HEK293 (cell line): ENCODE data around the gene B3GNT3.

Experiments
- CTCF ChIA-PET: fragments of 350-600 bp; formaldehyde crosslinking; extraction: SDS; loops from one replicate; lab custom pipeline; 2021; ENCODE audit warnings: antibody characterized with exemption; lab: Yijun Ruan, JAX
- POLR2A ChIA-PET: fragments of 300-600 bp; formaldehyde crosslinking; extraction: SDS; loops from one replicate; lab custom pipeline; 2020; ENCODE audit warnings: antibody characterized with exemption, inconsistent platforms; lab: Yijun Ruan, JAX
- H3K27ac ChIP-seq: fragments of 200-500 bp; sonication (Bioruptor generic); 2 replicates; pipeline ENCODE4 v1.5.1; 2014; ENCODE audit warnings: low read depth, low read length, control low read depth, inconsistent platforms; ENCODE audit errors: extremely low read depth
- H3K36me3 ChIP-seq, 2 experiments: fragments of 200-500 bp in 1 of 2; sonication (Bioruptor generic) in 1 of 2; 1 replicate in 1 of 2; 2 replicates in 1 of 2; pipeline ENCODE4 v1.5.1; 2014 to 2017; ENCODE audit warnings: inconsistent platforms in 2 of 2, low read length in 2 of 2; ENCODE audit not compliant: control insufficient read depth in 2 of 2, insufficient read depth in 1 of 2
- H3K4me1 ChIP-seq: fragments of 200-500 bp; sonication (Bioruptor generic); 2 replicates; pipeline ENCODE4 v1.5.1; 2014; ENCODE audit warnings: mild to moderate bottlenecking, low read length, inconsistent platforms; ENCODE audit not compliant: control insufficient read depth, insufficient read depth
- H3K4me3 ChIP-seq: 2 replicates; pipeline ENCODE4 v1.5.1; 2011; ENCODE audit warnings: low read depth, mild to moderate bottlenecking, control low read depth, low read length, moderate library complexity
- H3K9me3 ChIP-seq: fragments of 200-500 bp; sonication (Bioruptor generic); 2 replicates; pipeline ENCODE4 v1.5.1; 2014; ENCODE audit warnings: low read depth, low read length, inconsistent platforms; ENCODE audit not compliant: control insufficient read depth, insufficient read depth
- EGR2 ChIP-seq: fragments of 450-650 bp; formaldehyde crosslinking; IDR thresholded peaks from 2 replicates; pipeline ENCODE4 v1.5.1; 2016; ENCODE audit warnings: low read depth, missing biosample characterization, missing genetic modification characterization
- IKZF3 ChIP-seq: fragments of 450-650 bp; IDR thresholded peaks from 2 replicates; pipeline ENCODE4 v1.5.0; 2018; ENCODE audit warnings: missing biosample characterization, mild to moderate bottlenecking, missing genetic modification characterization, moderate library complexity
- KLF10 ChIP-seq: fragments of 450-650 bp; IDR thresholded peaks from 2 replicates; pipeline ENCODE4 v1.5.1; 2018; ENCODE audit warnings: missing biosample characterization, mild to moderate bottlenecking, missing genetic modification characterization
- MYNN ChIP-seq: fragments of 450-650 bp; formaldehyde crosslinking; IDR thresholded peaks from 2 replicates; pipeline ENCODE4 v1.5.1; 2016; ENCODE audit warnings: missing biosample characterization, missing genetic modification characterization, borderline replicate concordance
- SP2 ChIP-seq: fragments of 450-650 bp; formaldehyde crosslinking; IDR thresholded peaks from 2 replicates; pipeline ENCODE4 v1.5.1; 2016; ENCODE audit warnings: missing biosample characterization, missing genetic modification characterization
- WT1 ChIP-seq: fragments of 450-650 bp; formaldehyde crosslinking; IDR thresholded peaks from 2 replicates; pipeline ENCODE4 v1.5.1; 2016; ENCODE audit warnings: missing biosample characterization, missing genetic modification characterization
- YY1 ChIP-seq: fragments of 450-650 bp; formaldehyde crosslinking; IDR thresholded peaks from 2 replicates; pipeline ENCODE4 v1.5.1; 2018; ENCODE audit warnings: missing biosample characterization, missing genetic modification characterization
- ZBTB7A ChIP-seq: fragments of 450-650 bp; formaldehyde crosslinking; IDR thresholded peaks from 2 replicates; pipeline ENCODE4 v1.5.1; 2016; ENCODE audit warnings: low read depth, missing biosample characterization, missing genetic modification characterization
- ZNF10 ChIP-seq: fragments of 450-650 bp; formaldehyde crosslinking; IDR thresholded peaks from 2 replicates; pipeline ENCODE4 v1.5.1; 2017; ENCODE audit warnings: missing biosample characterization, missing genetic modification characterization
- ZNF19 ChIP-seq: fragments of 450-650 bp; formaldehyde crosslinking; IDR thresholded peaks from 2 replicates; pipeline ENCODE4; 2016; ENCODE audit warnings: missing biosample characterization, missing genetic modification characterization, low read depth
- ZNF223 ChIP-seq: fragments of 450-650 bp; formaldehyde crosslinking; IDR thresholded peaks from 2 replicates; pipeline ENCODE4 v1.5.1; 2016; ENCODE audit warnings: missing biosample characterization, missing genetic modification characterization
- ZNF239 ChIP-seq: fragments of 450-650 bp; formaldehyde crosslinking; IDR thresholded peaks from 2 replicates; pipeline ENCODE4 v1.5.1; 2016; ENCODE audit warnings: missing biosample characterization, missing genetic modification characterization
- ZNF266 ChIP-seq: fragments of 450-650 bp; formaldehyde crosslinking; IDR thresholded peaks from 2 replicates; pipeline ENCODE4 v1.5.1; 2016; ENCODE audit warnings: missing biosample characterization, missing genetic modification characterization, low read depth
- ZNF311 ChIP-seq: fragments of 450-650 bp; formaldehyde crosslinking; IDR thresholded peaks from 2 replicates; pipeline ENCODE4 v1.5.1; 2017; ENCODE audit warnings: missing biosample characterization, missing genetic modification characterization, borderline replicate concordance
- ZNF324 ChIP-seq: fragments of 450-650 bp; formaldehyde crosslinking; IDR thresholded peaks from 2 replicates; pipeline ENCODE4 v1.5.1; 2016; ENCODE audit warnings: missing biosample characterization, missing genetic modification characterization
- ZNF366 ChIP-seq: fragments of 450-650 bp; formaldehyde crosslinking; conservative IDR thresholded peaks from 2 replicates; pipeline ENCODE4 v1.5.1; 2016; ENCODE audit warnings: missing biosample characterization, missing genetic modification characterization
- ZNF394 ChIP-seq: fragments of 450-650 bp; formaldehyde crosslinking; IDR thresholded peaks from 2 replicates; pipeline ENCODE4 v1.5.1; 2016; ENCODE audit warnings: missing biosample characterization, missing genetic modification characterization, mild to moderate bottlenecking, moderate library complexity, borderline replicate concordance
- ZNF473 ChIP-seq: fragments of 450-650 bp; formaldehyde crosslinking; IDR thresholded peaks from 2 replicates; pipeline ENCODE4 v1.5.1; 2017; ENCODE audit warnings: missing biosample characterization, missing genetic modification characterization
- ZNF626 ChIP-seq: fragments of 450-650 bp; sonication (Bioruptor Pico); formaldehyde crosslinking; IDR thresholded peaks from 2 replicates; pipeline ENCODE4 v1.5.1; 2018; ENCODE audit warnings: missing biosample characterization, missing genetic modification characterization, inconsistent platforms
- ZNF707 ChIP-seq: fragments of 450-650 bp; formaldehyde crosslinking; IDR thresholded peaks from 2 replicates; pipeline ENCODE4 v1.5.1; 2016; ENCODE audit warnings: missing biosample characterization, missing genetic modification characterization
- ZNF785 ChIP-seq: fragments of 450-650 bp; formaldehyde crosslinking; IDR thresholded peaks from 2 replicates; pipeline ENCODE4 v1.5.1; 2016; ENCODE audit warnings: missing biosample characterization, missing genetic modification characterization
- TF ChIP-seq, protein P1 (sequence below): fragments of 450-650 bp; formaldehyde crosslinking; IDR thresholded peaks from 2 replicates; pipeline ENCODE4 v1.5.1; 2016; ENCODE audit warnings: missing biosample characterization, missing genetic modification characterization
- TF ChIP-seq, protein P2 (sequence below): fragments of 450-650 bp; formaldehyde crosslinking; IDR thresholded peaks from 2 replicates; pipeline ENCODE4 v1.5.1; 2016; ENCODE audit warnings: missing biosample characterization, missing genetic modification characterization

B3GNT3 gene

DNA sequence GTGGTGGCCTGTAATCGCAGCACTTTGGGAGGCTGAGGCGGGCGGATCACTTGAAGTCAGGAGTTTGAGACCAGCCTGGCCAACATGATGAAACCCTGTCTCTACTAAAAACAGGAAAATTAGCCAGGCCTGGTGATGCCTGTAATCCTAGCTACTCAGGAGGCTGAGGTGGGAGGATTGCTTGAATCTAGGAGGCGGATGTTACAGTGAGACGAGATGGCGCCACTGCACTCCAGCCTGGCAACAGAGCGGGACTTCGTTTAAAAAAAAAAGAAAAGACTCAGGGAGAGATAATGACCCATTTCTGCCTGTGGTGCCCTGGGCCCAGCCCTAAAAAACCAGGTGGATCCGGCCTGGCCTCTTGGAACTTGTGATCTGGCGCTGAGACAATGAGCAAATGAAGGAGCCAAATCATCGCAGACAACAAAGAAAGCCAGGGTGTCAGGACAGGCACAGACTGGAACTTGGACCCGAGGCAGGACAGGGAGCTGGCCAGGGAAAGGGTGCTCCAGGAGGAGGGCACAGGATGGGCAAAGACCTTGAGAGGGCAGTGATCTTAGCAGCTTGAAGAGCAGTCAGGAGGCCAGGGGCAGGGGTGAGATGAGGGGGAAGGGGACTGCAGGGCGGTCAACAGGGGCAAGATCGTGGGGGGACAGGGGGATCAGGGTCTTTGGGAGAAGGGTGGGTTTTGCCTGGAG is 53.8 kb downstream of the B3GNT3 start:
- Histone ChIP-seq H3K4me3 (no peak overlapping the region), H3K27ac (no peak overlapping the region), H3K36me3 (no peaks in the 10 kb centered on the region), H3K9me3 (no peaks in the 10 kb centered on the region), H3K4me1 (no peaks in the 10 kb centered on the region)
- CTCF ChIA-PET = interaction anchor here (0.6 to 3.0 kb wide), 3 partner anchors 11 to 243 kb away, joined by 5 to 14 read pairs (median 6); partner anchors contain the start of gene RPL18A
- TF ChIP-seq SP2 (tag by site-specific recombination) (no peak), ZNF366 (tag by site-specific recombination) (no peak), WT1 (tag by site-specific recombination) (no peak), KLF10 (tag by site-specific recombination) (no peak), ZNF266 (no peak), YY1 (no peak), ZNF707 (tag by site-specific recombination) (no peak), ZBTB7A (tag by site-specific recombination) (no peak), MYNN (tag by site-specific recombination) (no peak), ZNF10 (tag by site-specific recombination) (no peak), ZNF394 (no peak), EGR2 (tag by site-specific recombination) (no peak), ZNF785 (tag by site-specific recombination) (no peak), ZNF223 (tag by site-specific recombination) (no peak), ZNF239 (tag by site-specific recombination) (no peak), ZNF311 (tag by site-specific recombination) (no peak), ZNF626 (tag by site-specific recombination) (no peak), ZNF19 (tag by site-specific recombination) (no peak)
- TF ChIP-seq, protein P1, sequence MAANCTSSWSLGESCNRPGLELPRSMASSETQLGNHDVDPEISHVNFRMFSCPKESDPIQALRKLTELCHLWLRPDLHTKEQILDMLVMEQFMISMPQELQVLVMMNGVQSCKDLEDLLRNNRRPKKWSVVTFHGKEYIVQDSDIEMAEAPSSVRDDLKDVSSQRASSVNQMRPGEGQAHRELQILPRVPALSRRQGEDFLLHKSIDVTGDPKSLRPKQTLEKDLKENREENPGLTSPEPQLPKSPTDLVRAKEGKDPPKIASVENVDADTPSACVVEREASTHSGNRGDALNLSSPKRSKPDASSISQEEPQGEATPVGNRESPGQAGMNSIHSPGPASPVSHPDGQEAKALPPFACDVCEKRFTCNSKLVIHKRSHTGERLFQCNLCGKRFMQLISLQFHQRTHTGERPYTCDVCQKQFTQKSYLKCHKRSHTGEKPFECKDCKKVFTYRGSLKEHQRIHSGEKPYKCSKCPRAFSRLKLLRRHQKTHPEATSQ (tag by site-specific recombination) = no peak
- TF ChIP-seq, protein P2, sequence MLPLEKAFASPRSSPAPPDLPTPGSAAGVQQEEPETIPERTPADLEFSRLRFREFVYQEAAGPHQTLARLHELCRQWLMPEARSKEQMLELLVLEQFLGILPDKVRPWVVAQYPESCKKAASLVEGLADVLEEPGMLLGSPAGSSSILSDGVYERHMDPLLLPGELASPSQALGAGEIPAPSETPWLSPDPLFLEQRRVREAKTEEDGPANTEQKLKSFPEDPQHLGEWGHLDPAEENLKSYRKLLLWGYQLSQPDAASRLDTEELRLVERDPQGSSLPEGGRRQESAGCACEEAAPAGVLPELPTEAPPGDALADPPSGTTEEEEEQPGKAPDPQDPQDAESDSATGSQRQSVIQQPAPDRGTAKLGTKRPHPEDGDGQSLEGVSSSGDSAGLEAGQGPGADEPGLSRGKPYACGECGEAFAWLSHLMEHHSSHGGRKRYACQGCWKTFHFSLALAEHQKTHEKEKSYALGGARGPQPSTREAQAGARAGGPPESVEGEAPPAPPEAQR (tag by site-specific recombination) = no peak
- POLR2A ChIA-PET = interaction anchor here (0.6 to 3.1 kb wide), 3 partner anchors 11 to 578 kb away, joined by 5 to 14 read pairs (median 5); partner anchors contain the start of gene RPL18A

DNA sequence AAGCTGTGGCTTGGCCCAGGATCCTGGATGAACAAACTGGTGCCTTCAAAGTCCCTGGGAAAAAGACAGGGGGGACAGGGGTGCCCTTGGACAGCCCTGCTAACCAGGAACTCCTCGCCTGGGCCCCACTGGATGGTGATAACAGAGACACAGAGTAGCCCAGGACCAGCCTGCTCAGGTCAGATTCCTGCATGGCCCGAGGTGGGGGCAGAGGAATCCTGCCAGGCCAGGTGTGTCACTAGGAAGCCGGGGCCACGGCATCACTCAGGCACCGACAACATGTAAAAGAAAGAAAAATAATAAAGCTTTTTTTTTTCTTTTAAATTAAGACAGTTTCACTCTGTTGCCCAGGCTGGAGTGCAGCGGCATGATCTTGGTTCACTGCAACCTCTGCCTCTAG is 59.1 kb downstream of the B3GNT3 start:
- 0 out of 2 replicates have a peak, but pooled peaks cover under 1% of the 10 kb centered on the region for H3K4me1 ChIP-seq
- no peak overlapping the region for H3K4me3 ChIP-seq
- POLR2A ChIA-PET = interaction anchor here (0.7 to 0.8 kb wide), 2 partner anchors 30 to 117 kb away, joined by 4 to 11 read pairs; no protein-coding TSS in a partner anchor
- TF ChIP-seq ZNF473 (tag by site-specific recombination) = no peak
- TF ChIP-seq IKZF3 = no peak
- TF ChIP-seq ZNF324 (tag by site-specific recombination) = no peak
- no peak overlapping the region for H3K27ac ChIP-seq
- no peaks in the 10 kb centered on the region for H3K9me3 ChIP-seq
- CTCF ChIA-PET = interaction anchor here (0.6 to 2.2 kb wide), 8 partner anchors 69 to 594 kb away, joined by 3 to 5 read pairs (median 4); no protein-coding TSS in a partner anchor
- H3K36me3 ChIP-seq = no peaks in the 10 kb centered on the region
